Cardiac septum (tissue), 1 donor: ENCODE data around the gene KLHL8. TPM values are rescaled to one million over a fixed set of nuclear protein-coding genes. Genes with fewer than 3 reads are reported as not detected.

Experiments used
- DNase-seq: peaks from one replicate; pipeline ENCODE4 v3.0.0-alpha.2; 2020; ENCODE audit warnings: low spot score
- intact Hi-C: fragments of 100-400 bp; cut with DNase I; formaldehyde crosslinking; loops from one replicate; pipeline ENCODE4 v1.14.0; 2022
- total RNA-seq: library from RNA; stranded (reverse); fragmentation: NEBNext Ultra II Directional; extraction: Animal tissue kit (Norgen Biotek cat#: 25700); gene quantifications from one replicate; pipeline ENCODE4 v1.2.1, GENCODE V29; 2021
- donor health status: DM: no; HTN: no; CAD: no.

Gene KLHL8
- total RNA-seq, 1 donor from 2014 or later = 11.2 TPM

- DNase-seq = no peak
- intact Hi-C loops = no loop called here
Observed at GRCh38 chr4:87130985-87131703, 89.3 kb downstream of the KLHL8 start.

- no peak for DNase-seq
- intact Hi-C loops = no loop called here
Observed at GRCh38 chr4:87129681-87130080, 90.7 kb downstream of the KLHL8 start.

GRCh38 chr4:87128006-87128705 lies 92.3 kb downstream of the KLHL8 start:
- no peak for DNase-seq
- intact Hi-C loops = no loop called here

- intact Hi-C loops = no loop called here
- DNase-seq = no peak
Observed at GRCh38 chr4:87126056-87126455, 94.4 kb downstream of the KLHL8 start.

GRCh38 chr4:87122252-87122651 lies 98.2 kb downstream of the KLHL8 start:
- intact Hi-C loops = no loop called here

GRCh38 chr4:87121341-87122065 lies 98.9 kb downstream of the KLHL8 start:
- intact Hi-C loops = no loop called here
- no peak for DNase-seq

More at GRCh38 chr4:87122252-87122651, 98.2 kb downstream of the KLHL8 start:
- DNase-seq = no peak

GRCh38 chr4:87120411-87121162 lies 99.8 kb downstream of the KLHL8 start:
- peak; percentile 86 for DNase-seq
- intact Hi-C loops = no loop called here

- no peak for DNase-seq
- intact Hi-C loops = no loop called here
Observed at GRCh38 chr4:87120010-87120409, 100.4 kb downstream of the KLHL8 start.

GRCh38 chr4:87118826-87119225 lies 101.6 kb downstream of the KLHL8 start:
- DNase-seq = no peak
- intact Hi-C loops = no loop called here

GRCh38 chr4:87118421-87118820 lies 102.0 kb downstream of the KLHL8 start:
- intact Hi-C loops = no loop called here
- DNase-seq = no peak

GRCh38 chr4:87117732-87118075 lies 102.7 kb downstream of the KLHL8 start:
- intact Hi-C loops = no loop called here
- DNase-seq = no peak

GRCh38 chr4:87117051-87117731 lies 103.2 kb downstream of the KLHL8 start:
- intact Hi-C loops = no loop called here
- no peak for DNase-seq

- DNase-seq = no peak
- intact Hi-C loops = no loop called here
Observed at GRCh38 chr4:87116231-87116630, 104.2 kb downstream of the KLHL8 start.

GRCh38 chr4:87114245-87115062 lies 106.0 kb downstream of the KLHL8 start:
- peak; percentile 73 for DNase-seq
- intact Hi-C loops = no loop called here

- intact Hi-C loops = no loop called here
Observed at GRCh38 chr4:87112063-87112462, 108.4 kb downstream of the KLHL8 start.

More at GRCh38 chr4:87112063-87112462, 108.4 kb downstream of the KLHL8 start:
- DNase-seq = no peak
